ENCODE measurements around the gene NSD2.

GRCh38 chr4:1857931-1858330 is 13.3 kb upstream of the NSD2 start:
- TF ChIP-seq CTCF (conservative IDR thresholded peaks at IDR 0.05; ENCODE audit: low read depth, low read length) (no peak), EZH2 (IDR thresholded peaks at IDR 0.05; ENCODE audit: low read length, unreplicated experiment) (no peak)
